ENCODE data around the gene LDLRAP1. TPM values are rescaled to one million over a fixed set of nuclear protein-coding genes. Genes with fewer than 3 reads are reported as not detected.

LDLRAP1 gene
- total and polyA plus RNA-seq, 2 experiments from 2014 or later = 9.6 to 22.7 TPM

DNA sequence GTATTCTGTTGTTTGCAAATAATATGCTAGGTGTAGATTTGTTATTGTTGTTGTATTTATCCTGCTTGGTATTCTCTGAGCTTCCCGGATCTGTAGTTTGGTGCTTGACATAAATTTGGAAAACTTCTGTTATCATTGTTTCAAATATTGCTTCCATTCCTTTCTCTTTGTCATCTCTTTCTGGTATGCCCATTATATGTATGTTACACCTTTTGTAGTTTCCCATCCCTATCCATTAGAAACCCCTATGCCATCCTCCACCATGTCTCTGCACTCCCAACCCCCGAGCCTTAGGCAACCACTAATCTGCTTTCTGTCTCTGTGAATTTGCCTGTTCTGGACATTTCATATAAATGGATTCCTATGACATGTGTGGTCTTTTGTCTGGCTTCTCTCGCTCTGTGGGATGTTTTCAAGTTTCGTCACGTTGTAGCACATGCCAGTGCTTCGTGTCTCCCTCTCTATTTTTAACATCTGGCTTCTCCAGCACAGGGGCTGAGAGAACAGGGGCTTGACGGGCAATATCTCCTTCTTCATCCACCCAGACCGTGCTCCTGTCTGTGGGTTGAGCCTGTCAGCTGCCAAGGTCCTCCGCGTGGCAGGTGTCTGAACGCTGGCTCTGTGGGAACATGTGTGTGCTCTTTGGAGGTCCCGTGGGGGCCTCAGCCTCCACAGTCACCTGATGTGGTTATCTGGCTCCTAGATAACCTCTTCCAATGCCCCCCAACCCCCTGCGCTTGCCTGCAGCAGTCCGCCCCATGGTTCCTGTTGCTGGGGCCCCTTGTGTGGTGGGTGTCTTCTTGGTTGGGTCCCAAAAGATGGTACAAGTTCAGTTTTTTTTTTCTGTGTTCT is 40.3 kb downstream of the LDLRAP1 start:
- H3K4me1 Mint-ChIP-seq = peaks cover 37% of the 10 kb centered on the region
- Histone ChIP-seq H3K36me3 (ENCODE audit: insufficient read depth) (no peaks in the 10 kb centered on the region), H4K20me1 (replicated peaks; ENCODE audit: insufficient read depth) (no peaks in the 10 kb centered on the region), H3K79me2 (replicated peaks; ENCODE audit: insufficient read depth) (no peaks in the 10 kb centered on the region), H3K9me2 (ENCODE audit: insufficient read depth) (no peaks in the 10 kb centered on the region; the same call in 1 of the 2 replicates), H3K4me3 (no peak overlapping the region), H3F3A (replicated peaks; ENCODE audit: low read depth) (peaks cover 14% of the 10 kb centered on the region; the same call in 1 of the 2 replicates), H2AFZ (no peak overlapping the region), H3K27me3 (ENCODE audit: insufficient read depth) (no peaks in the 10 kb centered on the region), H3K4me2 (no peak overlapping the region), H3K27ac (ENCODE audit: low read depth) (no peak overlapping the region), H3K4me1 (ENCODE audit: insufficient read depth) (peaks cover 18% of the 10 kb centered on the region)
- no peak overlapping the region for H3K4me3 Mint-ChIP-seq
- H3K36me3 Mint-ChIP-seq (ENCODE audit: low read depth) = no peaks in the 10 kb centered on the region; the same call in 2 of the 3 replicates
- ATAC-seq = no peak
- no peak for TF ChIP-seq EZH2 (IDR thresholded peaks at IDR 0.05; ENCODE audit: low read depth, unreplicated experiment)
- TF ChIP-seq CTCF (conservative IDR thresholded peaks at IDR 0.05; ENCODE audit: low read depth in 2 of 2) = no peak
- no peak for TF ChIP-seq JUNB (IDR thresholded peaks at IDR 0.05; ENCODE audit: unreplicated experiment)
- no peak for TF ChIP-seq ZNF462 (CRISPR knock-in tag; IDR thresholded peaks at IDR 0.05)
- no peak for TF ChIP-seq ETS1 (IDR thresholded peaks at IDR 0.05)
- no peak for TF ChIP-seq POLR2AphosphoS5 (IDR thresholded peaks at IDR 0.05; ENCODE audit: low read depth)
- no peak for TF ChIP-seq STAT1 (IDR thresholded peaks at IDR 0.05; ENCODE audit: unreplicated experiment)
- TF ChIP-seq, protein P1, sequence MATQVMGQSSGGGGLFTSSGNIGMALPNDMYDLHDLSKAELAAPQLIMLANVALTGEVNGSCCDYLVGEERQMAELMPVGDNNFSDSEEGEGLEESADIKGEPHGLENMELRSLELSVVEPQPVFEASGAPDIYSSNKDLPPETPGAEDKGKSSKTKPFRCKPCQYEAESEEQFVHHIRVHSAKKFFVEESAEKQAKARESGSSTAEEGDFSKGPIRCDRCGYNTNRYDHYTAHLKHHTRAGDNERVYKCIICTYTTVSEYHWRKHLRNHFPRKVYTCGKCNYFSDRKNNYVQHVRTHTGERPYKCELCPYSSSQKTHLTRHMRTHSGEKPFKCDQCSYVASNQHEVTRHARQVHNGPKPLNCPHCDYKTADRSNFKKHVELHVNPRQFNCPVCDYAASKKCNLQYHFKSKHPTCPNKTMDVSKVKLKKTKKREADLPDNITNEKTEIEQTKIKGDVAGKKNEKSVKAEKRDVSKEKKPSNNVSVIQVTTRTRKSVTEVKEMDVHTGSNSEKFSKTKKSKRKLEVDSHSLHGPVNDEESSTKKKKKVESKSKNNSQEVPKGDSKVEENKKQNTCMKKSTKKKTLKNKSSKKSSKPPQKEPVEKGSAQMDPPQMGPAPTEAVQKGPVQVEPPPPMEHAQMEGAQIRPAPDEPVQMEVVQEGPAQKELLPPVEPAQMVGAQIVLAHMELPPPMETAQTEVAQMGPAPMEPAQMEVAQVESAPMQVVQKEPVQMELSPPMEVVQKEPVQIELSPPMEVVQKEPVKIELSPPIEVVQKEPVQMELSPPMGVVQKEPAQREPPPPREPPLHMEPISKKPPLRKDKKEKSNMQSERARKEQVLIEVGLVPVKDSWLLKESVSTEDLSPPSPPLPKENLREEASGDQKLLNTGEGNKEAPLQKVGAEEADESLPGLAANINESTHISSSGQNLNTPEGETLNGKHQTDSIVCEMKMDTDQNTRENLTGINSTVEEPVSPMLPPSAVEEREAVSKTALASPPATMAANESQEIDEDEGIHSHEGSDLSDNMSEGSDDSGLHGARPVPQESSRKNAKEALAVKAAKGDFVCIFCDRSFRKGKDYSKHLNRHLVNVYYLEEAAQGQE (IDR thresholded peaks at IDR 0.05; ENCODE audit: unreplicated experiment) = no peak
- no peak for TF ChIP-seq ZNF331 (CRISPR knock-in tag; IDR thresholded peaks at IDR 0.05; ENCODE audit: low read depth)
- TF ChIP-seq EZH2phosphoT487 (IDR thresholded peaks at IDR 0.05; ENCODE audit: unreplicated experiment) = no peak
- TF ChIP-seq CREB1 (CRISPR knock-in tag; IDR thresholded peaks at IDR 0.05; ENCODE audit: low read depth) = no peak
- peaks cover 6% of the 10 kb centered on the region for H3K27me3 Mint-ChIP-seq (ENCODE audit: insufficient read depth, low read depth, poor library complexity)
- no peak for DNase-seq (ENCODE audit: low spot score)
- no peak overlapping the region for H3K27ac Mint-ChIP-seq
- H3K9me3 Mint-ChIP-seq = no peaks in the 10 kb centered on the region; the same call in 2 of the 3 replicates

Data from GM23338 (cell line).